Right lobe of liver (tissue), 6 donors: ENCODE measurements around the gene LRP10. TPM values are rescaled to one million over a fixed set of nuclear protein-coding genes. Genes with fewer than 3 reads are reported as not detected.

Experiments used
- ATAC-seq, 4 donors: fragments of 200-7000 bp; cut with Tn5 transposase; one replicate each; pipeline ENCODE4 v1.9.1; 2020; ENCODE audit warnings: mild to moderate bottlenecking in 4 of 4, moderate library complexity in 4 of 4
- DNase-seq, 3 donors: peaks; one replicate each; pipeline ENCODE4 v3.0.0-alpha.2; 2020
- H3K27ac ChIP-seq, 3 donors: fragments of 200-600 bp; one replicate each; pipeline ENCODE4 v1.8.0; 2022
- H3K27me3 ChIP-seq, 2 donors: fragments of 200-600 bp; one replicate each; pipeline ENCODE4 v1.8.0; 2022
- H3K36me3 ChIP-seq, 4 donors: fragments of 200-600 bp; sonication (generic) in 1 of 4; one replicate each; pipeline versions ENCODE4 v1.5.1 to v1.8.0; 2017 to 2022; ENCODE audit warnings: control low read depth in 1 of 4
- H3K4me1 ChIP-seq, 4 donors: fragments of 200-600 bp; sonication (generic) in 1 of 4; one replicate each; pipeline versions ENCODE4 v1.5.1 to v1.8.0; 2017 to 2022; ENCODE audit warnings: control low read depth in 1 of 4
- H3K4me3 ChIP-seq, 3 donors: fragments of 200-600 bp; one replicate each; pipeline ENCODE4 v1.8.0; 2022
- H3K9me3 ChIP-seq, 4 donors: fragments of 200-600 bp; sonication (generic) in 1 of 4; one replicate each; pipeline versions ENCODE4 v1.5.1 to v1.8.0; 2017 to 2022; ENCODE audit warnings: control low read depth in 1 of 4
- CTCF ChIP-seq, 4 donors: fragments of 200-600 bp in 3 of 4; fragments of 450-650 bp in 1 of 4; IDR thresholded peaks; one replicate each; pipeline versions ENCODE4 v1.5.1 to v1.8.0; 2016 to 2022; ENCODE audit warnings: antibody characterized with exemption in 4 of 4, mild to moderate bottlenecking in 2 of 4
- POLR2A ChIP-seq: fragments of 450-650 bp; IDR thresholded peaks from one replicate; pipeline ENCODE4 v1.6.1; 2017; ENCODE audit warnings: antibody characterized with exemption, mild to moderate bottlenecking
- WGBS: methylation state at CpG from one replicate; pipeline ENCODE4 v1.1.6; 2018; ENCODE audit warnings: low coverage, low lambda C conversion rate; ENCODE audit not compliant: insufficient coverage; ENCODE audit errors: missing lambda C conversion rate; 5-methylcytosine and 5-hydroxymethylcytosine counted together
- intact Hi-C, 2 donors: fragments of 100-400 bp; cut with DNase I; formaldehyde crosslinking; loops; one replicate each; pipeline versions ENCODE4 v1.11.2 to v1.14.1; 2022
- total RNA-seq, 6 experiments: library from RNA; depleted of rRNA in 2 of 6; stranded (reverse); fragments of >200 nt in 2 of 6; fragmentation: NEBNext Ultra II Directional in 3 of 6; extraction: Animal tissue kit (Norgen Biotek cat#: 25700) in 3 of 6; gene quantifications; one replicate each; pipeline versions ENCODE4 v1.1.0 to v1.2.4, GENCODE V29; 2016 to 2023
- donor health status: DM: no; HTN: yes; CAD: no.
- donor health status: DM: no; HTN: no; CAD: no.
- donor health status: DM: no; HTN: no; CAD: no.
- donor health status: DM: no; HTN: yes; CAD: no.
- donor health status: DM: no; HTN: yes; CAD: no.

Gene LRP10
- total RNA-seq, 6 experiments from 2014 or later: 31.0 to 54.5 (median 44.6) TPM

- Histone ChIP-seq H3K27ac (no peak overlapping the region), H3K9me3 (no peaks in the 10 kb centered on the region), H3K36me3 (peaks cover 0 to 8% (median 1%) of the 10 kb centered on the region in 4 donors), H3K27me3 (no peaks in the 10 kb centered on the region), H3K4me1 (no peaks in the 10 kb centered on the region), H3K4me3 (no peak overlapping the region)
- TF ChIP-seq POLR2A: no peak
- TF ChIP-seq CTCF (IDR thresholded peaks at IDR 0.05): no peak
- intact Hi-C loops: no loop called here
- DNase-seq (peak in 1 of 3 donors; percentile 53), ATAC-seq (no peak)
- 80% methylated on average over 5 of the region's 26 CpGs for WGBS
Observed at GRCh38 chr14:22845821-22846625, 25.5 kb upstream of the LRP10 start.

DNA sequence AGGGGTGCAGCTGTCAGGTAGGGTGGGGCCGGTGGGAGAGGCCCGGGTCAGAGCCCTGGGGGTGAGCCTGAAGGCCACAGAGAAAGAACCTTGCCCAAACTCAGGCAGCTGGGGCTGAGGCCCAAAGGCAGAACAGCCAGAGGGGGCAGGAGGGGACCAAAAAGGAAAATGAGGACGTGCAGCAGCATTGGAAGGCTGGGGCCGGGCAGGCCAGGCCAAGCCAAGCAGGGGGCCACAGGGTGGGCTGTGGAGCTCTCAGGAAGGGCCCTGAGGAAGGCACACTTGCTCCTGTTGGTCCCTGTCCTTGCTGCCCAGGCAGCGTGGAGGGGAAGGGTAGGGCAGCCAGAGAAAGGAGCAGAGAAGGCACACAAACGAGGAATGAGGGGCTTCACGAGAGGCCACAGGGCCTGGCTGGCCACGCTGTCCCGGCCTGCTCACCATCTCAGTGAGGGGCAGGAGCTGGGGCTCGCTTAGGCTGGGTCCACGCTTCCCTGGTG lies 24.7 kb upstream of the LRP10 start:
- Histone ChIP-seq H3K27ac (no peak overlapping the region), H3K27me3 (no peaks in the 10 kb centered on the region), H3K4me3 (no peak overlapping the region), H3K4me1 (no peaks in the 10 kb centered on the region), H3K36me3 (peaks cover 0 to 8% (median 1%) of the 10 kb centered on the region in 4 donors), H3K9me3 (no peaks in the 10 kb centered on the region)
- no peak for ATAC-seq
- DNase-seq: peak in 1 of 3 donors; percentile 49
- intact Hi-C loops: no loop called here
- no peak for TF ChIP-seq CTCF (IDR thresholded peaks at IDR 0.05)
- no peak for TF ChIP-seq POLR2A
- 70% methylated on average over 6 of the region's 11 CpGs for WGBS

GRCh38 chr14:22847661-22848341 lies 23.7 kb upstream of the LRP10 start:
- 41% methylated on average over 6 of the region's 14 CpGs for WGBS
- Histone ChIP-seq H3K4me1 (no peaks in the 10 kb centered on the region), H3K27ac (peak overlapping the region in 1 of 3 donors; percentile 65), H3K4me3 (no peak overlapping the region), H3K27me3 (no peaks in the 10 kb centered on the region), H3K36me3 (peaks cover 0 to 8% (median 1%) of the 10 kb centered on the region in 4 donors), H3K9me3 (no peaks in the 10 kb centered on the region)
- no peak for ATAC-seq
- TF ChIP-seq CTCF (IDR thresholded peaks at IDR 0.05) (no peak), POLR2A (no peak)
- peak in 1 of 3 donors; percentile 27 for DNase-seq
- intact Hi-C loops: no loop called here

- ATAC-seq: peak; percentile 8 to 23 (median 12)
Observed at GRCh38 chr14:22848351-22849164, 23.0 kb upstream of the LRP10 start.

More at GRCh38 chr14:22848351-22849164, 23.0 kb upstream of the LRP10 start:
- Histone ChIP-seq H3K36me3 (peaks cover 0 to 8% (median 0%) of the 10 kb centered on the region in 4 donors), H3K27me3 (no peaks in the 10 kb centered on the region), H3K9me3 (no peaks in the 10 kb centered on the region), H3K27ac (peak overlapping the region in 1 of 3 donors; percentile 65), H3K4me1 (no peaks in the 10 kb centered on the region), H3K4me3 (no peak overlapping the region)
- intact Hi-C loops: no loop called here
- 51% methylated on average over 9 of the region's 12 CpGs for WGBS
- TF ChIP-seq POLR2A (no peak), CTCF (IDR thresholded peaks at IDR 0.05) (no peak)
- peak in 1 of 3 donors; percentile 59 for DNase-seq
